Common myeloid progenitor, CD34-positive (primary cell): ENCODE measurements around the gene EFCAB5.
"Not testable (repeated sequence)": the region's sequence is repeated elsewhere in the genome, so short reads cannot be mapped to it uniquely, and the experiment has no call there.

ENCODE experiments used
- CTCF ChIA-PET: fragments of 350-600 bp; sonication (Branson Sonifier 250); formaldehyde crosslinking; loops from one replicate; lab custom pipeline; 2021; ENCODE audit warnings: antibody characterized with exemption; lab: Charles Lee
- POLR2A ChIA-PET: fragments of 350-600 bp; sonication (Branson Sonifier 250); formaldehyde crosslinking; loops from one replicate; lab custom pipeline; 2021; ENCODE audit warnings: antibody characterized with exemption; lab: Charles Lee
- DNase-seq, 3 donors: peaks; one replicate each; pipeline versions ENCODE4 v3.0.0 to v3.0.0-alpha.2; 2013
- H3K27ac ChIP-seq, 2 experiments: 1 replicate in 1 of 2; 2 replicates in 1 of 2; pipeline ENCODE4 v1.7.0; 2013; ENCODE audit warnings: inconsistent platforms in 2 of 2, low read length in 2 of 2, mild to moderate bottlenecking in 2 of 2, low read depth in 1 of 2, moderate library complexity in 1 of 2; ENCODE audit not compliant: severe bottlenecking in 2 of 2, insufficient read depth in 1 of 2, poor library complexity in 1 of 2
- H3K27me3 ChIP-seq, 5 experiments: replicated peaks in 2 of 5; 1 replicate in 3 of 5; 2 replicates in 2 of 5; pipeline versions ENCODE4 v1.6.1 to v1.7.0; 2013; ENCODE audit warnings: low read length in 4 of 5, mild to moderate bottlenecking in 2 of 5, moderate library complexity in 2 of 5, inconsistent platforms in 1 of 5; ENCODE audit not compliant: insufficient read depth in 5 of 5, control insufficient read depth in 4 of 5
- H3K36me3 ChIP-seq, 4 experiments: 1 replicate in 2 of 4; 2 replicates in 2 of 4; pipeline versions ENCODE4 v1.6.1 to v1.7.0; 2013; ENCODE audit warnings: low read length in 3 of 4, control low read depth in 1 of 4, mild to moderate bottlenecking in 1 of 4; ENCODE audit not compliant: control insufficient read depth in 4 of 4, insufficient read depth in 4 of 4
- H3K4me1 ChIP-seq, 4 experiments: 1 replicate in 3 of 4; 2 replicates in 1 of 4; pipeline versions ENCODE4 v1.6.1 to v1.7.1; 2013; ENCODE audit warnings: low read length in 3 of 4, mild to moderate bottlenecking in 3 of 4, control low read depth in 1 of 4, inconsistent platforms in 1 of 4, moderate library complexity in 1 of 4; ENCODE audit not compliant: control insufficient read depth in 4 of 4, insufficient read depth in 4 of 4; ENCODE audit errors: control extremely low read depth in 1 of 4
- H3K4me3 ChIP-seq, 7 experiments: 1 replicate in 4 of 7; 2 replicates in 3 of 7; pipeline versions ENCODE4 v1.5.1 to v1.7.0; 2013; ENCODE audit warnings: mild to moderate bottlenecking in 7 of 7, low read length in 6 of 7, moderate library complexity in 6 of 7, inconsistent platforms in 2 of 7, low read depth in 2 of 7, control low read depth in 1 of 7; ENCODE audit not compliant: insufficient read depth in 4 of 7, control insufficient read depth in 1 of 7; ENCODE audit errors: extremely low read depth in 1 of 7
- H3K9me3 ChIP-seq, 5 experiments: 1 replicate in 4 of 5; 2 replicates in 1 of 5; pipeline versions ENCODE4 v1.6.1 to v1.7.1; 2013; ENCODE audit warnings: low read length in 4 of 5, mild to moderate bottlenecking in 2 of 5, inconsistent platforms in 1 of 5, low read depth in 1 of 5, moderate library complexity in 1 of 5; ENCODE audit not compliant: control insufficient read depth in 4 of 5, insufficient read depth in 2 of 5; ENCODE audit errors: control extremely low read depth in 1 of 5
- WGBS: methylation state at CpG from one replicate; pipeline ENCODE4 v1.1.5; 2013; ENCODE audit not compliant: insufficient coverage; 5-methylcytosine and 5-hydroxymethylcytosine counted together

EFCAB5 gene

DNA sequence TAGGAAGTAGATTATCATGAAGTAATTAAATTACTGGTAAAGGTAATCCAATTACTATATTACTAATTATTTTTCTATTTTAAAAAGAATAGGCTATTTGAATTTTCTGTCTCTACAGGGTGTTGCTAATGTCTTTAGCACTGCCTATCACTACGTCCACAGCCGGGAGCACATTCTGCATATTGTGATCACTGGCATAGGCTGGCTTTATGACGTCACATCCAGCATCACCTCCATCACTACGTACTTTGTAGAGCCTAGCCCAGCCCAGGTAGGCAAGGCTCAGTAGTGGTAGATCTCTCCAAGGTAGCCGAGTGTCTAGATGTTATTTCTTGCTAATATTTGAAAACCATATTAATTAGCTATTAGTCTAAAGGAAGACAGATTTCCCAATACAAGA, 141.3 kb downstream of the EFCAB5 start:
- no peak for DNase-seq
- Histone ChIP-seq H3K27me3 (peaks cover 0 to 7% (median 0%) of the 10 kb centered on the region in 5 experiments), H3K9me3 (no peaks in the 10 kb centered on the region), H3K27ac (no peak overlapping the region), H3K36me3 (no peaks in the 10 kb centered on the region), H3K4me1 (no peaks in the 10 kb centered on the region), H3K4me3 (no peak overlapping the region)
- CTCF ChIA-PET = no interaction called here
- WGBS = 86% methylated on average over 3 of the region's 5 CpGs
- POLR2A ChIA-PET = no interaction called here

DNA sequence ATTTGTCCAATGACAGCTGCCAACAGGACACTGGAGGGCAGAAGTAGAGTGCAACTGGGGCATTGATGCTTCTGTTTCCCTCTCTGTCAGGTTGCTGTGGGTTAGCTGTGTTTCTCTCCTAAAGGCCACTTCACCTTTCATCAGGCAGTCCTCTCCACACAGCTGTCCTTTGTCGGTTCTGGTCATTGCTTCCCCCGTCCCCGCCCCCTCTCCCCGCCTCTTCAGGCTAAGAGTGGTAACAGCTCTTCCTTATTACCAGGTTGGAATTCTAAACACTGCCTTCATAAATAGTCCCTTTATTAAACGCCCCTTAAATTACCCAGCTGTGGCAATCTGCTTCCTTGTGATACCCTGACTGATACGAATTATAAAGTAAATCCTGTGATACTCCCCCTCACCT, 143.4 kb downstream of the EFCAB5 start:
- no peak for DNase-seq
- Histone ChIP-seq H3K4me1 (no peaks in the 10 kb centered on the region), H3K36me3 (no peaks in the 10 kb centered on the region), H3K27me3 (peaks cover 0 to 2% (median 0%) of the 10 kb centered on the region in 5 experiments), H3K27ac (no peak overlapping the region), H3K9me3 (no peaks in the 10 kb centered on the region), H3K4me3 (no peak overlapping the region)
- ChIA-PET POLR2A (no interaction called here), CTCF (interaction anchor here (1.4 to 2.0 kb wide), 2 partner anchors 9 to 29 kb away, joined by 4 to 7 read pairs; no protein-coding TSS in a partner anchor)
- 63% methylated on average over 6 of the region's 6 CpGs for WGBS

DNA sequence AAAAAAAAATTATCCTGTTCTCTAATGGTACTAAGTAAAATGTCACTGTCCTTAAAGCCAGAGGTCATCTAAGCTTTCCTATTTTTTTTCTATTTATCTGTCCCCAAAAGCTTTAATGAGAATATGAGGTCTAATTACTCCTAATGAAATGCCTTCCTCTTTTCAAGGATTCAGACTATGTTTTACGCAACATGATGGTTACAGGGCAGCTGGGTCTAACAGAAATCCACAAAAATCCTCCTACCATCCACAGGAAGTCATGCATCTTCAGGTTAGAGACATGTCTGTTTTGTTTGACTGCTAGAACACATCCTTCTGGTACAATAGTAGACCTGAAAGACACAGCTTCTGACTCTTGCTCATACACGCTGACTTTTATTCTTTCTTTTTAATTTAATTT, 145.5 kb downstream of the EFCAB5 start:
- POLR2A ChIA-PET = interaction anchor here (0.7 kb wide), 3 partner anchors 52 to 68 kb away, joined by 4 to 9 read pairs (median 5); no protein-coding TSS in a partner anchor
- Histone ChIP-seq H3K4me1 (no peaks in the 10 kb centered on the region), H3K9me3 (no peaks in the 10 kb centered on the region), H3K27me3 (no peaks in the 10 kb centered on the region), H3K36me3 (no peaks in the 10 kb centered on the region), H3K27ac (no peak overlapping the region), H3K4me3 (no peak overlapping the region)
- CTCF ChIA-PET = interaction anchor here (0.7 to 1.5 kb wide), 4 partner anchors 18 to 215 kb away, joined by 3 to 4 read pairs (median 4); no protein-coding TSS in a partner anchor
- 100% methylated on average over 1 of the region's 2 CpGs for WGBS
- no peak for DNase-seq

DNA sequence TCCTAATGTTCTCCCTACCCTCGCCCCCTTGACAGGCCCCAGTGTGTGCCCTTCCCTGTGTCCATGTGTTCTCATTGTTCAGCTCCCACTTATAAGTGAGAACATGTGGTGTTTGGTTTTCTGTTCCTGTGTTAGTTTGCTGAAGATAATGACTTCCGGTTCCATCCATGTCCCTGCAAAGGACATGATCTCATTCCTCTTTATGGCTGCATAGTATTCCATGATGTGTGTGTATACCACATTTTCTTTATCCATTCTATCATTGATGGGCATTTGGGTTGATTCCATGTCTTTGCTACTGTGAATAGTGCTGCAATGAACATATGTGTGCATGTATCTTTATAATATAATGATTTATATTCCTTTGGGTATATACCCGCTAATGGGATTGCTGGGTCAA, 146.0 kb downstream of the EFCAB5 start:
- not testable (repeated sequence) for H3K27ac ChIP-seq, H3K9me3 ChIP-seq, H3K4me3 ChIP-seq, H3K36me3 ChIP-seq, H3K4me1 ChIP-seq, DNase-seq, H3K27me3 ChIP-seq
- ChIA-PET CTCF (interaction anchor here (1.0 to 1.5 kb wide), 3 partner anchors 18 to 215 kb away, joined by 3 to 4 read pairs (median 3); no protein-coding TSS in a partner anchor), POLR2A (interaction anchor here (0.7 kb wide), 1 partner anchor 58 kb away, joined by 4 read pairs; no protein-coding TSS in a partner anchor)
- no CpG with 5 or more reads among the region's 3 CpGs for WGBS

DNA sequence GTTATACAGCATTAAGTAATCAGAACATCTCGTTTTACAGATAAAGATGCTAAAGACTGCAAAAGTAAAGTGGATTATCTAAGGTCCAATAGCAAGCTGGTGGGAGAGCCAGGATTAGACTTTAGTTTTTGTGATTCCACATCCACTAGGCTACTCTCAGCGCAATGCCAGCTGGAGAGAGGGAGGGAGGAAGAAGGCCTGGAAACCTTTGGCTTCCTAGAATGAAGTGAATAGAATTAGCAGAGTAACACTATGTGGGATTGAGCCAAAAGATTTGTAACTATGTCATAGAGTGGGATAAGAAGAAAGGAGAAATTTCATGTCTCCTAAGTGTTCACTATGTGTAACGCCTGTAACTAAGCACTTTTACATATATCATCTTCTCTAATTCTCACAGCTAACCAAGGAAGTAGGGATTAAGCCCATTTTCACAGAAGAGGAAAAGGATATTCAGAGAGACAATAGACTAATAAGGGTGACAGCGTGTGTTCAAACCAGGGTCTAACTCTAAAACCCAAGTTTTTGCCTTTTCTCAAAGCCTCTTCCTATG, 149.8 kb downstream of the EFCAB5 start:
- DNase-seq = no peak
- 100% methylated on average over 2 of the region's 4 CpGs for WGBS
- ChIA-PET CTCF (interaction anchor here (0.9 to 8.1 kb wide), 4 partner anchors 15 to 536 kb away, joined by 3 to 81 read pairs (median 4); no protein-coding TSS in a partner anchor), POLR2A (no interaction called here)
- Histone ChIP-seq H3K4me1 (peaks cover 0 to 4% (median under 1%) of the 10 kb centered on the region in 4 experiments), H3K9me3 (no peaks in the 10 kb centered on the region), H3K27me3 (no peaks in the 10 kb centered on the region), H3K27ac (no peak overlapping the region), H3K36me3 (no peaks in the 10 kb centered on the region), H3K4me3 (no peak overlapping the region)

DNA sequence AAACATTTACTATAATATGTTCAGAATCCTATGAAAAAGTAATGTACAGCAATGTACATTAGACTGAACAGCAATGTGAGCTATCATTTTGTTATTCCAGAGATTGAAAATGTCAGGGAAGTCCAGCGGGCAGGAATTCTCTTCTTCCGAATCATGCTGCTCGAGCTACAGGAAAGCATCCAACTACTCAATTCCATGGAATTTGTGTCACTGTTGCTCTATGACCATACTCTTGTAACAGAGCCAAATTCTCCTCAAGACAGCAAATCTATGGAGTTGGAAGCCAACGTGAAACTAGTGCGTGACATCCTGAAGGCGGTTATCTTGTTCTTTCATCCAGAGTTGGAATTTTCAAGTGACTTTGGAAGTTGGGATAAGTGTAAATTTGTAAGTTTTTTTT, 150.3 kb downstream of the EFCAB5 start:
- Histone ChIP-seq H3K4me1 (peaks cover 0 to 4% (median under 1%) of the 10 kb centered on the region in 4 experiments), H3K36me3 (no peaks in the 10 kb centered on the region), H3K4me3 (no peak overlapping the region), H3K27me3 (no peaks in the 10 kb centered on the region), H3K27ac (no peak overlapping the region), H3K9me3 (no peaks in the 10 kb centered on the region)
- POLR2A ChIA-PET = no interaction called here
- CTCF ChIA-PET = interaction anchor here (0.9 to 8.1 kb wide), 5 partner anchors 14 to 537 kb away, joined by 3 to 81 read pairs (median 4); no protein-coding TSS in a partner anchor
- no peak for DNase-seq
- 98% methylated on average over 6 of the region's 6 CpGs for WGBS

DNA sequence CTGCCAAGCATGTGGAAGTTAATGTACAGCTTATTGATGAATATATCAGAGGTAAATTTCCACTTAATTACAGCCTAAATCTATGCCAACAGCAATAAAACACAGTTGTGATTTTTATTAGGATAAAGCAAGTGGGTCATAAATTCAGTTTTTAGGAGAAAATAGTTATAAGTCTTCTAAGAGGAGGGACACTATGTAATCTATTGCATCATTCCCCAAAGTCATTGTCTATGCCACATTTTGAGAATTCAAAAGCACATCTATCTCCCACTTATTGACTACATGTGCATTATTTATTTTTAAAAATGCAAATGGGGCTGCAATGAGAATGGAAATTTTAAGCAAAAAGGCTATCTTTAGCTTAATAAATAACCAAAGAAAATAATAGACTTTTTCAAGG, 151.5 kb downstream of the EFCAB5 start:
- Histone ChIP-seq H3K4me1 (peaks cover 0 to 4% (median under 1%) of the 10 kb centered on the region in 4 experiments), H3K36me3 (no peaks in the 10 kb centered on the region), H3K27ac (no peak overlapping the region), H3K9me3 (no peaks in the 10 kb centered on the region), H3K27me3 (no peaks in the 10 kb centered on the region), H3K4me3 (no peak overlapping the region)
- DNase-seq = no peak
- POLR2A ChIA-PET = no interaction called here
- CTCF ChIA-PET = interaction anchor here (0.6 to 8.1 kb wide), 21 partner anchors 8 to 498 kb away, joined by 3 to 81 read pairs (median 5); partner anchors contain the start of gene SSH2
